HG03432 (cell line): Measurements from ENCODE around the gene ZNF777.
A peak's percentile ranks its signal among the peaks of the same experiment; 100 is the strongest.

Source experiments
- ATAC-seq: cut with Tn5 transposase; IDR thresholded peaks from one replicate; pipeline ENCODE4 v1.9.1; 2021; ENCODE audit warnings: mild to moderate bottlenecking, moderate library complexity; ENCODE audit not compliant: unreplicated experiment

ZNF777 gene

DNA sequence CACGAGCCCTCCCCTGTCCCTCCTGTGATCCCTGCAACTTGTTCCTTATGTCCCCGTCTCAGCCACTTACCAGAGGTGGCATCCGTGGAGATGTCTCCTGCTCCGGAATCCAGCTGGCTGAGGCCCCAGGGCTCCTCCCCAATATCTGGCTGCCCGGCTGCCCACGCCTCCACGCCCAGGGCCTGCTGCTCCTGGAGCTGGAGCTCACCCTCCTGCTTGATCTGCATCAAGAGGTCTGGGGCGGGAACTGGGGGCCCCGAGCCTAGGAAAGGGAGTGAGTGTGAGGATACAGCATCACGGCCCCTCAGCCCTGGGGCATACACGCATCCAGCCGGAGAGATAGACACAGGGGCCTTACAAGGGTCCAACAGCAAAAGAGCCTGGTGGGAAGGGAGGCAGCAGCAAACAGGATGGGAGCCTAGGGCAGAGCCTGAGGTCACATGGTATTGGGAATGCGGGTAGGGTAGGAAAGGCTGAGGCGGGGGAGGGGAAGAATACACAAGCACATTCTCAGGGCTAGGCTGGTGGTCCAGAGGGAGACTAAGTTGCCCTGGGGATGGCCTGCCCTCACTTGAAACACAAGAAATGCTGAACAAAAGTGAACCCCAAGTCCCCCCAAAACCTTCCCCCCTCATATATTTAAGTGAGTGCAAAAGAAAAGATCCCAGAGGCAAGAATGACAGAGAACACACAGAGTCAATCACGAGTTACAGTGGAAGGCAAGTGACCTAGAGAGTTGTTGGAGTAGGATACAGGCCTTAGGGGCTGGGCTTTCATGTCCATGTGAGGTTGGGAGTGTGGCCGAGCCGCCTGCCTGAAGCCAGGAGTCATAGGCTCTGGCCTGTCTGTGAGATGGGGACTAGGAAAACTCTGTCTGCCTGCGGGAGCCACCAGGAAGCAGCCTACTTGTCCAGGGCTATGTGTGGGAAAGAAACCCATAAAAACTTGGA, 16.9 kb upstream of the ZNF777 start:
- ATAC-seq, result no peak

DNA sequence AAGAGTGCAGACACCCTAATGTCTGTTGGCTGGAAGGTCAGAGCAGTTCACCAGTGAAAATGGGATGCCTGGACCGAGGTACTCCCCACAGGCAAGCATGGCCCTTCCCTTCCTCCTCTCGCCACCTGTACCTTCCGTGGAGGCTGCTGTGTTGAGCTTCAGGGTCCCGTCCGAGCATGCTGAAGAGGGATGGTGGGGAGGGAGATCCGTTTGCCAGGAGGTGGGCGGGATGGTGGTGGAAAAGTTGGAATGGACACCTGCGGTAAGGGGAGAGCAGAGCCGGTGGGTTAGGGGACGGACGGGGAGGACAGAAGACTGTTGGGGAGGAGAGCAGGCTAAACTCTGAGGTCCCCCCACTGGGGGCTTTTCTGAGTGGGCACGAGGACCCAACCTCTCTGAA, 15.9 kb upstream of the ZNF777 start:
- no peak for ATAC-seq

DNA sequence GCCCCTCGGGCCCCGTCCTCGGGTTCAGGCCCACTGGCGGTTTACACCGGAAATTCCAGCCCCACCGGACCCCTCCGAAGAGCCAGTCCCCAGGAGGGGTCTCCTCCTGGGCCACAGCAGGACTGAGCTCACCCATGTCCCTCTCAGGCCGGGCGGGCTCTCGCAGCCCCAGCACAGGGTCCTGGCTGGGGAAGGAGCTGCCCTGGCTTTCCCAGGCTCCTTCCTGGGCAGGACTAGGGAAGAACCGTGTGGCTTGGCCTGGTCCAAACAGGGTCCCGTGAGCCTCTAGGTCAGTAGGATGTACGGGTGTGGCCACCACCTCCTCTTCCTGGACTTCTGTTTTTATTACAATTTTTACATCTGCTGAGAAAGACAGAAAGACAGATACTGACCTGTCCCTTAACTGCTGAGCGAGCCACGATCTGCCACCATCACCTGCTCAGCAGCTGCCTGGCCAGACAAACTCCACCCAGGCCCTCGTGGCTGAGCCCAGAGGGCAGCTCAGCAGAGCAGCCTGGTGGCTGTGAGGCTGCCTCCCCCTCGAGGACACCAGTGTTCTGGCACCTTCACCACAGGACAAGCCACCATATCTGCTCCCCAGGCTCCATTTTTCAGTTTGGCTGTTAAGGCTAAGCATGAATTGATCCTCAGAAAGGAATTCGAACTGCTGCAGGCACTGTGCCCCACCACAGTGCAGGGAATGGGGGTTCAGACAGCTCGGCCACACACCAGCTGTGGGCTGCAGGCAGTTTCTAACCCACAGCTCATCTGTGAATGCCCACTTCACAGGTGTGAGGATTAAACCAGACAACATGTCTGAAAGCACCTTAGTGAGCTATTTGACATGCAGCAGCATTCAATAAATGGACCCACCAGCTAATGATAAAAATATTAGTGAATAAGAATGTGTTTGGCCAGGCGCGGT, 14.5 kb upstream of the ZNF777 start:
- no peak for ATAC-seq

DNA sequence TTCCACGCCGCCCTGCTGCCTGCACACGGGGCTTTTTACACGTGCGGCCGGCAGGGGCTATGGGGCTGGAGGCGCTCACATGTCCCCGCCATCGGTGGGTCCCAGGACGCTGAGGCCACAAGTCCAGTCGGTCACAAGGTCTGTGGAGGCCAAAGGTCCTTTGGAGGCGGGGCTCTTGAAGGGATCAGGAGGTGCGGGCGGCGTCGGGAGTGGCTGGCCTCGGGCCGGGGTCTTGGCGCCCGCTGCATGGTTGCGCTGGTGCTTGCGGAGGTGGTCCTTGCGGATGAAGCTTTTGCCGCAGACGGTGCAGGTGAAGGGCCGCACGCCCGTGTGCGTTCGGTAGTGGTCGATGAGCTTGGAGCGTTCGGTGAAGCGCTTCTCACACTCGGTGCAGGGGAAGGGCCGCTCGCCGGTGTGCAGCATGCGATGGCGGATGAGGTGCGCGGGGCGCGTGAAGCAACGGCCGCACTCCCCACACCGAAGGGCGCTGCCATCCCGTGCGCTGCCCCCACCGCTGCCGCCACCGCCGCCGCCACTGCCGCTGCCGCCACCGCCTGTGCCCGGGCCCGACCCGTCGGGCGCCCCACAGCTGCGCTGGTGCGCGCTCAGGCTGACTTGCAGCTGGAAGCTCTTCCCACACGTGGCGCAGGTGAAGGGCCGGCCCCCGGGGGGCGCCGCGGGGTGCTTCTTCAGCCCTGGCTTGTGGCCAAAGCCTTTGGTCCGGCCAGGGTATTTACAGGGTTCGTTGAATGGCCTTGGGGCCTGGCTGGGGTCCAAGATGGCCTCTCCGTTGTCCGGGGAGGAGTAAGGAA, 13.7 kb upstream of the ZNF777 start:
- ATAC-seq, result no peak

DNA sequence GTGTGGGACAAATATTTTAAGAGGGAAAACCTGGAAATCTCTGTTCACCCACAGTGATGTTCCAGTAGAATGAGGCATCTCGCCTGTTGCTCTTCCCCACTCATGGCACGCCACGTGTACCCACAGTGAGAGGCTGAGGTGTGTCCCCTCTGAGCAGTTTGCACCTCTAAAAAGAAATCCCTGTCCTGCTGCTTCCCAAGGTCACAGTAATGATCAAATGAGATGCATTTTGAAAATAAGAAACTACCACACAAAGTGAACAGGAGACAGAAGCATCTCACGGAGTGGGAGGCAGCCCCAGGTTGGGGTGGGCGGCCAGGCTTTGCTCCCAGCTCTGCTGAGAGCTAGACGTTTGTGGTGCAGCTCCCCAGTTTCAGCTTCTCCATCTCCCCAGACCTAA, 12.4 kb upstream of the ZNF777 start:
- no peak for ATAC-seq

DNA sequence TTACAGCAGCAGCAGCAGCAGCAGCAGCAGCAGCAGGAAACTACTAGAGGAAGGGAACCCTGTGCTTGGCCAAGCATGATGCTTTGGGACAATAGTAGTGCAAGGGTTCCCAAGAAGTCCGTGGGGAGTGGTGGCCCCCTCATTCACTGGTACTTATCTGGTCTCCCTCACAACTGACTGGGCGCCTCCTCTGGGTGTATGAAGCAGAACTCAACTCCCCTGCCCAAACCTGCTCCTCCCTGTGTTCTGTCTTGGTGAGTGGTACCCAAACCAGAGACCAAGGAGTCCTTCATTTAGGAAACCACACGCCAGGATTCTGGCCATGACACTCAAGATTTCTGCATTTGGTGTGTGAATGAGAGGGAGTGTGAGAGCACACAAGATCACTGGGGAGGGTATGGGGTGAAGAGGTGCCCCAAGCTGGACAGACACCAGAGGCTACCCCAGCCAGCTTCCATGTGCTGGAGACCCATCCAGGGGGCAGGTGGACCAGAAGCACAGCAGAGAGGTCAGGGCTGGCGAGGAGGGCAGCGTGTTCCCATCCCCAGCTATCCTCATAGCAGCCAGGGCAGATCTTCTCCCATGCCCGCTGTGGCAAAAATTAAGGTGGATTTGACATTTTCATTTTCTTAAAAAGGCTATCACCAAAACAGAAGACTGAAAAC, 10.6 kb upstream of the ZNF777 start:
- no peak for ATAC-seq

DNA sequence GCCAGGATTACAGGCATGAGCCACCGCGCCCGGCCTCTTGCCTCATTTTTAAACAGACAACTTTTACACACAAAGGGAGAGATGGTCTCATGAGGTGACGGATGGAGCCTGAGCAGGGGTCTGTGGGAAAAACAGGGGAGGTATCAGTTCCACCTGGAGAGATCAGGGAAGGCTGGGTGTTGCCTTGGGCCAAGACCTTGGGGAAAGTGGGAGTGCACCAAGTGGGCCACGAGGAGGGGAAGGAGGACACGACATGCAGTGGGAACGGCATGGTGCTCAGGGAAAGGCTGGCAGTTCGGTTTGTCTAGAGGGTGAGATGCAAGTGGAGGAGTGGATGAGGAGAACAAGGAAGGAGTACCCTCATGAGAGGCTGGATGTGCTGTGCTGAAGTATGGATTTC, 8.9 kb upstream of the ZNF777 start:
- ATAC-seq, result no peak

DNA sequence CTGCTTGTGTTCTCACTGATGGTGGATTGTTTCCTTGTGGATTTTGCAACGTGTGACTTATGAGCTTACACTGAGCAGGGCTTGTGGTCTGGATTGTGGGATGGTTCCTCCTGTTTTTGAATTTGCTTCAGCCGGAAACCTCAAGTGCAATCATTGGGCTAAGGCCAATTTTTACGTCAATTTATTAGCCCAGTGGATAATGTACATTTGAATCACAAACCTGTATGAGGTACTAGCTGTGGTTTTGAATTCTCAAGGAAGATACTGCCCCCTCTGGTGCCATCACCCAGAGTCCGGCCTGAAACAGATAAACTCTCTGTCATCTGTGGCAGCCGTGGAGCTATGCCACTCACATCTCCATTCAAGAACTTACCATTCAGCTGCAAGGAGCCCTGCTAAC, 7.3 kb upstream of the ZNF777 start:
- no peak for ATAC-seq

DNA sequence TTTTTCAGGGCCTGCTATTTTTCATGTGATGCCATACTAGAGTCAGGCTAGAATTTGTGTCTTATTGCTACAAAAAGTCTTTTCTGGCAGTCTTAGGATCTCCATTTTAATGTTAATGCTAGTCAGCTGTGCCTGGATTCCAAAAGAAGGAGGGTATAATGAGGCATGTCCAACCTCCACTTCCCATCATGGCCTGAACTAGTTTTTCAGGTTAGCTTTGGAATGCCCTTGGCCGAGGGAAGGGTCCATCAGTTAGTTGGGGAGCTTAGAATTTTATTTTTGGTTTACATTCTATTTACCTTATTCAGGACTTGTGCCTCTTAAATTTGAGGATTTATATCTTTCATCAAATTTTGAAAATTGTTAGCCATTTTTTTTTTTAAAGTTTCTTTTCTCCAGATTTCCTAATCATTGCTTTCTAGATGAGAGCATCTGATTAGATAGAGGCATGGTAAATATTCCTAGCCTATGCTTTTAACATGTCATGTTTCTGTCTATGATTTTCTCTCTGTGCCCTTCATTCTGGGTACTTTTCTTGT, 6.5 kb upstream of the ZNF777 start:
- ATAC-seq, result no peak

DNA sequence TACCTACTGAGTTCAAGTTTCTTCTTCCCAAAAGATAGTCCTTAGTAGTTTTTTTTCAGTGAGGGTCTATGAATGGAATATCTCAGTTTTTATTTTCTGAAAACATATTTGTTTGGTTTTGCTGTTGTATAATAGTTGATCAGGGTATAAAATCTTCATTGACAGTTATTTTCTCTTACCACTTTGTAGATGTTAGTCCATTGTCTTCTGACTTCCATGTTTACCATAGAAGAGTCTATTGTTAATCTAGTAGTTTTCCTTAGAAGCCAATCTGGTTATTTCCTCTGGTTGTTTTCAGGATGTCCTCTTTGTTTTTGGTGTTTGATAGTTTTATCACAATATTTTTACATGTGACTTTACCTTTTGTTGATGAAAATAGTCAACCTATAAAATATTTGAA, 5.5 kb upstream of the ZNF777 start:
- ATAC-seq, result no peak

DNA sequence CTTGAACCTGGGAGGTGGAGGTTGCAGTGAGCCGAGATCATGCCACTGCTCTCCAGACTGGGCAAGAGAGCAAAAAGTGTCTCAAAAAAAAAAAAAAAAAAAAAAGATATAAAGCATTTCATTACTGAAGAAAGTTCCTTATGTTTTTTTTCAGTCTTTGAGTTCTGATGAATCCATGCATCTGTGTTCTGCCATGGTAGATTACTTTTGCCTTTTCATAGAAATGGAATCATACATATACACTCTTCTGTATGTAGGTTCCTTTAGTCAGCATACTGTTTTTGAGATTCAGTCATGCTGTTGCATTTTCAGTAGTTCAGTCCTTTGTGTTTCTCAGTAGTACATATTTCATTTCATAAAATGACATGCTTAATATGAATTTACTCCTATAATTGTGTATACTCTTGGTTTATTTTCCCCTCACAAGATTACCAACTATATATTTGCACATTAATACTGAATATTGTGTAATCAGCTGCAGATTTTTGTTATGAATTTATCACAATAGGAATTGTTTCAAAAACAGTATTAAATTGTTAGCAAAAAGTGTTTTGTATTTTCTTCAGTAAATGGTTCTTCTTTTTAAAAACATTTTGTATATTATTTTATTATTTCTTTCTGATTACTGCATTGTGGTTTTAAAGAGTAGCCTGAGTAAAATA, 2.8 kb upstream of the ZNF777 start:
- ATAC-seq, result no peak

DNA sequence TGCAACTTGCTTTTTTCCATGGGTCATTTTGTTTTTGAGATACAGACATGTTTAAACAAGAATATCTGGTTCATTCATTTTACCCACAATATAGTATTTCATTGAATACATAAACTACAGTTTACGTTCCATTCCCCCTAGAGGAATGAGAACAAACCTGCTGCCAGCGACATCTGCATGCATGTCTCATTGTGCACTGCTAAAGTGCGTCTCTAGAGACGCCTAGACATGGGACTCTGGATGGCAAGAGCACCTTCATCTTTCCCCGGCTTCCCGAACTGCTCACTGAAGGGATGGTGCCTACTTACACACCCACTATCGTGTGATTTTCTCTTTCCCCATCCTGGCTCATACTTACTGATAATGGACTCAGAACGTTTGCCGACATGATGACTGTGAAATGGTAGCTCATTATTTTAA, 1.2 kb upstream of the ZNF777 start:
- no peak for ATAC-seq

DNA sequence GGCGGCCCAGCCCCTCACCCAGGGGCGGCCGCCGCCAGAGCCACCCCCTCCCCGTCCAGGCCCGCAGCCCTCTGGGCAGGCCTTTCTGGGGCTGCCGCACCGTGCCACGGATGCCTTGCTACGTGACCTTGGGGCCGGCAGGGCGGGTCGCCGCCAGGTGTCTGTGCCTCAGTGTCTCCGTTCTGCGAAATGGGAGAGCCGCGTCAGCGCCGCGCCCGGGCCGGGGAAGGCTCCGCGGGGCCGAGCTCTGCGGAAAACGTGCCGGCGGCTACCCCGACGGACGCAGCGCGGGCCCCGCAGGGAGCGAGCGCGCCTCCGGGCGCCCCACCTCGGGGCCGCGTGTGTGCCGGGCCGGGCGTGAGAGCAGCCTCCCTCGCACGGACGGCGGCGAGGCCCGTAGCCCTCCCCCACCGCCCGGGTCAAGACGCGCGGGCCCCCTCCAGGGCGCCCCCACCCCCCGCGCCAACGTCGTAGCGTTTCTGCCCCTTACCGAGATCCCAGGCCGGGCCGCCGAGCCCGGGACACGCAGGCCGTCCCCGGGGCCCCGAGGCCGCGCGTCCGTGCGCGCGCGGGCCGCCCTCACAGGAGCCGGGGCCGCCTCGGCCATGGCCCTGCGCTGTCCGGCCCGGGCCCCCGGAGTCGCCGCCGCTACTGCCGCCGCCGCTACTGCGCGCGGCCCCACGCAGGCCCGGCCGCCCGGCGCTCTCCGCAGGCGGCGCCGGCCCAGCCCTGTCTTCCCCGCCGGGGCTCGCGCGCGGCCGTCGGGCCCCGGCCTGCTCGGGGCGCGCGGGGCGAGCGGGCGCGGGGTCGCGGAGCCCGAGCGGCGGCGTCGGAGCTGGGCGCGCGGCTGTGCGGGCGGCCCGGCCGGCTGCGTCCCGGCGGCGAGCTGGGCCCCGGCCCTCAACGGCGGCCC, 1.1 kb downstream of the ZNF777 start:
- peak; percentile 39 for ATAC-seq

DNA sequence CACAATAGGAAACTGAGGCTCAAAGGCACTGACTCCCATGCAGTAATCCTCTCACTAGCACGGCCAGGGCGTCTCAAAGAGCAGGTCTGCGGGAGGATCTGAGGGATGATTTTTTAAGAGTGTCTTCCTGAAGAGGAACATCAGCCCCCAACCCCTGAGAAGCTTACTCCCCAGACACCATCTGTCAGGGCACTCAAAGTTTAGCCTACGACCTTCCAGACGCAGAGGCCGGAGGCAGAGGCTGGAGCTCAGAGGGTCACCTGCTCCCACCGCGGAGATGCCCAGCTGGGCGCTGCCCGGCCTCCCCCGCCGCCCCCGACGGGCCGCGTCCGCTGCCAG, 1.7 kb downstream of the ZNF777 start:
- ATAC-seq, result no peak

DNA sequence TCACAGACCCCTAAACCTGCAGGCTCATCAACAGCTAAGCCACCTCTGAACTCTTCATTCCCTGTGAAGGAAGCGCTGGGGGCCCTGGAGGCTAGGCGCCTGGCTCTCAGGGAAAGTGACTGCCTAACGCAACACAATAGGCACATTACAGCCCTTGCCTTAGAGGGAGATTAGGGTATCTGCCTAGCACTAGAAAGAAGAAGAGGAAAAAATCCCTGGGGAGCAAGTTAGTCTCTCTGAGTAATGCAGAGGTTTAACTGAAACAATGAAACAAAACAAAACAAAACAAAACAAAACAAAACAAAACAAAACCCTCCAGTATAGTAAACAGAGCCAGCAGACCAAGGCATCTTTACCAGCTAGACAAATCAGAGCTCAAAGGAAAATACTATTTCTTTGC, 2.6 kb downstream of the ZNF777 start:
- ATAC-seq, result no peak

DNA sequence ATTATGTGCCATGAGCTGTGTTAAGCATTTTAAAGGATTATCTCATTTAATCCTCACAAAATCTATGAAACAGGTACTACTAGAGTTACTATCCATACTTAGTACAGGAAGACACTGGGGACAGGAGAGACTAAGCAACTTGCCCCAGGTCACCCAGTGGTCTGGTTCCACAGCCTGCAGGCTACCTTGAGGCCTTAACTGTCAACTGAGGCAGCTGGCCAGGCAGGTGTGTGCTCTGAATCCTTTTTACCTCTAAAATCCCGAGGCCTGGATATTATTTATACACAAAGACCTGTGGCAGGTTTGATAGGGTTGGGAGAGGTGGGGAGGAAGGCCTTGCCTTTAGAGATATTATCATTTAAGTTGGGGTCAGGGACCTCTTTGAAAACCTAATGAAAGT, 3.1 kb downstream of the ZNF777 start:
- no peak for ATAC-seq

DNA sequence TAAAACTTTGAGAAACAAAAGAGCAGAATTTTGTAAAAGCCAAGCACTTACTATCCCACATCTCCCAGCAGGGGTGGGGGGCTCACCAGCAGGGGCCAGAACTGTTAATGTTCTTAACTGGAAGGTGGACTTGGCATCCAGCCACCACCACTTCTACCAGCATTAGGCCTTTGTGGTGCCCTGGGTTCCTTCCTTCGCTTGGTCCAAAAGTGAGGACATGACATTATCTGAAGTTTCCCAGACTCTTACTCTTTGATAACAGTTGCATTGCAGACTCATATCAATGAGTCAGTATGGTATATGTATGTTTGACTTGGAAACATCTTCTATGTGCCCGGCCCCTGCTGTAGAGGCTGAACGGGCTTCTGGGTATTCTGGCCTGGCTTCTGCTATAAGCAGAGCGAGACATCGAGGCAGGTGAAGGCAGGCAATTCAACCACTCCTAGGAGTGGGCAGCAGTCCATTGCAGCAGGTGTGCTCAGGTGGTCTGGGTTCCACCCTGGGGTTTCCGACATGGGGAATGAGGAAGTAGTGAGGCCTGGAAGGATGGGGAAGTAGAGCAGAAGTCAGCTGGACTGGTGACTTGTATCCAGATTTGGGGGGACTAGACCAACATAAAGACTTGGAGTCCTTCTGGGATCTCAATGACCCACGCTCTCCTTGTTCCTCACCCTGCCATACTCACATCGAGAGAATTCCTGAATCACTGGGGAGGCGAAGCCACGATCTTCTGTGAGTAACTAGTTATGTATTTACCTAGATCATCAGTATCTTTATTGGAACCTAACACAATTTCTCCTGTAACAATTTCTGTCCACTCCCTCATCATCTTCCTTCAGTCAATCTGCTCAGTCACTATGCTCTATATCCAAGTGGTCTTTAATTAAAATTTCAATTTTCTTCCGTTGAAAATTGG, 4.1 kb downstream of the ZNF777 start:
- ATAC-seq, result no peak
